Omental fat pad (tissue), 4 donors: Measurements from ENCODE around the gene INS. TPM values are rescaled to one million over a fixed set of nuclear protein-coding genes. Genes with fewer than 3 reads are reported as not detected.

Source experiments
- ATAC-seq: fragments of 150-250 bp; one replicate; pipeline ENCODE4 v1.9.1; 2016; ENCODE audit warnings: mild to moderate bottlenecking, moderate library complexity; ENCODE audit not compliant: low FRiP score
- DNase-seq: peaks from one replicate; pipeline ENCODE4 v3.0.0-alpha.2; 2019; ENCODE audit warnings: low spot score
- CTCF ChIP-seq, 3 donors: fragments of 450-650 bp; IDR thresholded peaks; one replicate each; pipeline ENCODE4 v1.5.1; 2016 to 2017; ENCODE audit warnings: antibody characterized with exemption in 3 of 3, mild to moderate bottlenecking in 3 of 3, moderate library complexity in 2 of 3
- total RNA-seq, 4 donors: library from RNA; depleted of rRNA; stranded (reverse); fragments of >200 nt; gene quantifications; one replicate each; pipeline ENCODE4 v1.1.0, GENCODE V29; 2016

Gene INS
- total RNA-seq, 4 donors from 2014 or later = not detected

DNA sequence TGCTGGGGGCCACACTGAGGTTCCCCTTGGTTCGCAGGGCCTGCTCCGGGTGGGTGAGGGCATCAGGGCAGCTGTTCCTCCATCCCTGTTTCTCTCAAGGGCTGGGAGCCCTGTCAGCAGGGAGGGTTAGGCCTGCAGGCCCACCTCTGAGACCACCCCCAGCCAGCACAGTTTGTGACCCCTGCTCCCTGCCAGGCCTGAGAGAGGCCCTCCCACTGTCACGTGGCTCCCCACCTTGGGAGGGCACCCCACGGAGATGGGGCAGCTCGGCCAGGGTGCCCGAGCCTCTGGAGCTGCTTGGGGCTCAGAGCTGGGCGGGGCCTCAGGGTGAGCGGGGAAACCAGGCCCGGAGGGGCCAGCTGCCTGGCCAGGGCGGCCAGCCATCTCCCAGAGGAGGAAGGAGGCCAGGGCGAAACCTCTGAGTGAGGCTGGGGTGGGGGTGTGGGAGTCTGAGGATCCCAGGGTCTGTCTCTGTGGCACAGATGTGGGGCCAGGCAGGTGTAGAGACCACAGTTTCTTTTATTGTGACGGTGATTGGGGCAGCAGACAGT, 2.5 kb upstream of the INS start:
- no peak for TF ChIP-seq CTCF (IDR thresholded peaks at IDR 0.05)
- no peak for ATAC-seq
- DNase-seq = no peak

DNA sequence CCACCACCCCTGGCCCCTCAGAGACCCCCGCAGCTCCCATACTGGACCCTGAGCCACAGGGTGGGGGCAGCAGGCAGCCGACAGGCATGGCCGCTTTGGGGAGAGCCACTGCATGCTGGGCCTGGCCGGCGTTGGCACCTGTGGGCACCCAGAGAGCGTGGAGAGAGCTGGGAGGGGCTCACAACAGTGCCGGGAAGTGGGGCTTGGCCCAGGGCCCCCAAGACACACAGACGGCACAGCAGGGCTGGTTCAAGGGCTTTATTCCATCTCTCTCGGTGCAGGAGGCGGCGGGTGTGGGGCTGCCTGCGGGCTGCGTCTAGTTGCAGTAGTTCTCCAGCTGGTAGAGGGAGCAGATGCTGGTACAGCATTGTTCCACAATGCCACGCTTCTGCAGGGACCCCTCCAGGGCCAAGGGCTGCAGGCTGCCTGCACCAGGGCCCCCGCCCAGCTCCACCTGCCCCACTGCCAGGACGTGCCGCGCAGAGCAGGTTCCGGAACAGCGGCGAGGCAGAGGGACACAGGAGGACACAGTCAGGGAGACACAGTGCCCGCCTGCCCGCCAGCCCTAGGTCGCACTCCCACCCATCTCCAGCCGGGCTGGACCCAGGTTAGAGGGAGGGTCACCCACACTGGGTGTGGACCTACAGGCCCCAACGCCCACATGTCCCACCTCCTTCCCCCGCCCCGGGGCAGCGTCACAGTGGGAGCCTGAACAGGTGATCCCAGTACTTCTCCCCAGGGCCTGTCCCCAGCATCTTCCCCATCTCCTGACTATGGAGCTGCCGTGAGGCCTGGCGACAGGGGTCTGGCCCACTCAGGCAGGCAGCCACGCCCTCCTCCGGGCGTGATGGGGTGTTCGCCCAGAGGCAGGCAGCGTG, 1.2 kb downstream of the INS start:
- TF ChIP-seq CTCF (IDR thresholded peaks at IDR 0.05) = no peak
- ATAC-seq (no peak), DNase-seq (no peak)

- DNase-seq (no peak), ATAC-seq (no peak)
- TF ChIP-seq CTCF (IDR thresholded peaks at IDR 0.05) = no peak
Measured at GRCh38 chr11:2158966-2159365, 2.0 kb downstream of the INS start.

DNA sequence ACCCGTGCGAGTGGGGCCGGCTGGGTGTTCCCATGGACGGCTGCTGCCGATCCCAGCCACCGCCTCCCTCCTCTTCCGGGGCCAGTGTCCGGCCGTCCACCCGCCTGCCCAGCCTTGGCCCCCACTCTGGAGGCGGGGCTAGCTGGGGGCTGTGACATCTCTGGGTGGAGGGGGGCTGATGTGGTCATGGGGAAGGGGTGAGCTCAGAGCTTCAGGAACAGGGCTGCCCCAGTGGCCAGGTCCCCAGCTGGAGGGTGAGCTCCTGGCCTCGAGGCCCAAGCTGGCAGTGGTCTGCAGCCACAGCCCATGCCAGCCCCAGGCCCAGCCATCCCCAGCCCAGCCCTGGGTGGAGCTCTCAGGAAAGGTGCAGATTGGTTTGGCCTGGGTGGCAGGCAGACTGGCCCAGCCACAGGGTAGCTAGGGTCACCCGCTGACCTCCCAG, 2.7 kb downstream of the INS start:
- DNase-seq = no peak
- no peak for ATAC-seq
- TF ChIP-seq CTCF (IDR thresholded peaks at IDR 0.05) = no peak

- DNase-seq (no peak), ATAC-seq (no peak)
- TF ChIP-seq CTCF (IDR thresholded peaks at IDR 0.05) = no peak
Measured at GRCh38 chr11:2157294-2158040, 3.5 kb downstream of the INS start.

DNA sequence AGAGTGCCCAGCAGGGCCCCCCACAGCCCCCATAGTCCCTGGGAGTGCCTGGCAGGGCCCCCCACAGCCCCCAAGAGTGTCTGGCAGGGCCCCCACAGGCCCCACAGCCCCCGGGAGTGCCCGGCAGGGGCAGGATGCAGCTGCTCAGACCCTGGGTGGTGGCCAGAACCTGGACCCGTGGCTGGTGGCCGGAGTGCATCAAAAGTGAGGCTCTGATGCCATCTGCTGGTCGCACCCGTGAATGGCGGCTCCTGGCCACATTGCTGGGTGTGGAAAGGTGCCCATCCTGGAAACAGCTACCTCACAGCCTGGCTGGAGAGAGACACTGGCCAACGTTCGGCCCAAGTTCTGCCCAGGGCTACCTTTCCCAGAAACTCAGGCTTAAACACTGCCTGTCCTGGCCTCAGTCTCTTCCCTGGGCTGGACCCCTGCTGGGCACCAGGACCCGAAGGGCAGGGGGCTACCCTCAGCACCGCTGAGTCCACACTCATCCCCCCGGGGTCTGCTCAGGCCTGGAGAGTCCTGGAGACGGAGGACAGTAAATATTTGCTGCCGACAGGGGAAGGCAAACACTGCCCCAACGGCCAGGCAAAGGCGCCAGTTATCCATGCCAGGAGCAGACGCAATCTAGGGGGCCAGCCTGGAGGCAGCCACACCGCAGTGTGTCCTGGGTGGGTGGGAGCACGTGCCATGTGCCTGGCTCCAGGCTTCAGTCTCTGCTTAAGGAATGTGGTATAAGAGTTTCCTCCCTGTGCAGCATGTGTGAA, 4.4 kb downstream of the INS start:
- no peak for TF ChIP-seq CTCF (IDR thresholded peaks at IDR 0.05)
- DNase-seq = peak; percentile 63
- no peak for ATAC-seq
